ENCODE results near the gene TTC28. TPM values are rescaled to one million over a fixed set of nuclear protein-coding genes. Genes with fewer than 3 reads are reported as not detected.

Gene TTC28
- total and polyA plus RNA-seq, 10 of the 15 experiments (the other 5 are each of a cell fraction or from before 2014, with no cell fraction given), result 0.15 to 8.4 (median 1.4) TPM

DNA sequence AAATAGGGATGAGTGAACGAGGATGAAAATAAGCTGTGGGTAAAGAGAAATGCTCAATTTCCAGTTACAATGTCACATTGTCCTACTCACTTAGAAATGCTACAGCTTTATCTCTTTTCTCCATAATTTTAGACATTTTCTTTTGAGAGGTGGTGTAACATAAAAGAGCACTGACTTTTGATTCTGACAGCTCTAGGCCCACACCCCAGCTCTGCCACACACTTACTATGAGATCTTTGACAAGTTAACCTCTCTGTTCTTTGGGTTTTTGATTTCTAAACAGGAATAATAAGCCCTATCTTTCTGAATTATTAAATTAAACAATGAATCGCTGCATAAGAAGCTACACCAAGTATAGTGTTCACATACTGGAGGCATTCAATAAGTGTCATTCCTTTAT is 532.2 kb downstream of the TTC28 start:
- in situ Hi-C loops (cut with MboI), result no loop called here
- TF ChIP-seq YBX1 (IDR thresholded peaks at IDR 0.05) (no peak), RUNX3 (IDR thresholded peaks at IDR 0.05; ENCODE audit: low read length) (no peak), CTCF (IDR thresholded peaks at IDR 0.05 in 2 of 3, conservative IDR thresholded peaks at IDR 0.05 in 1 of 3; ENCODE audit: control insufficient read depth in 2 of 3, extremely low read depth in 1 of 3, insufficient read depth in 1 of 3, low read depth in 3 of 3, low read length in 3 of 3) (no peak), SRF (IDR thresholded peaks at IDR 0.05; ENCODE audit: low read depth in 2 of 2, low read length in 2 of 2) (no peak), ESRRA (IDR thresholded peaks at IDR 0.05; ENCODE audit: low read length) (no peak), MYB (IDR thresholded peaks at IDR 0.05; ENCODE audit: borderline replicate concordance, low read depth, low read length) (no peak), ZNF622 (IDR thresholded peaks at IDR 0.05) (no peak), IKZF1 (conservative IDR thresholded peaks at IDR 0.05) (no peak), NR2C1 (IDR thresholded peaks at IDR 0.05) (no peak), RAD21 (IDR thresholded peaks at IDR 0.05; ENCODE audit: insufficient read depth, low read depth, low read length) (no peak), TBL1XR1 (IDR thresholded peaks at IDR 0.05; ENCODE audit: low read depth, low read length) (no peak), EED (IDR thresholded peaks at IDR 0.05; ENCODE audit: low read depth) (no peak), TARDBP (IDR thresholded peaks at IDR 0.05; ENCODE audit: borderline replicate concordance) (no peak), ETV6 (conservative IDR thresholded peaks at IDR 0.05 in 1 of 2, IDR thresholded peaks at IDR 0.05 in 1 of 2; ENCODE audit: borderline replicate concordance in 1 of 2, low read depth in 1 of 2) (no peak), EGR1 (IDR thresholded peaks at IDR 0.05; ENCODE audit: borderline replicate concordance in 1 of 2, low read depth in 2 of 2, low read length in 2 of 2) (no peak), SMARCA5 (IDR thresholded peaks at IDR 0.05) (no peak), MEF2B (IDR thresholded peaks at IDR 0.05; ENCODE audit: partially characterized antibody, poor library complexity, severe bottlenecking) (no peak), NFIC (IDR thresholded peaks at IDR 0.05; ENCODE audit: low read depth, low read length) (no peak)
- TF ChIP-seq, protein P1, sequence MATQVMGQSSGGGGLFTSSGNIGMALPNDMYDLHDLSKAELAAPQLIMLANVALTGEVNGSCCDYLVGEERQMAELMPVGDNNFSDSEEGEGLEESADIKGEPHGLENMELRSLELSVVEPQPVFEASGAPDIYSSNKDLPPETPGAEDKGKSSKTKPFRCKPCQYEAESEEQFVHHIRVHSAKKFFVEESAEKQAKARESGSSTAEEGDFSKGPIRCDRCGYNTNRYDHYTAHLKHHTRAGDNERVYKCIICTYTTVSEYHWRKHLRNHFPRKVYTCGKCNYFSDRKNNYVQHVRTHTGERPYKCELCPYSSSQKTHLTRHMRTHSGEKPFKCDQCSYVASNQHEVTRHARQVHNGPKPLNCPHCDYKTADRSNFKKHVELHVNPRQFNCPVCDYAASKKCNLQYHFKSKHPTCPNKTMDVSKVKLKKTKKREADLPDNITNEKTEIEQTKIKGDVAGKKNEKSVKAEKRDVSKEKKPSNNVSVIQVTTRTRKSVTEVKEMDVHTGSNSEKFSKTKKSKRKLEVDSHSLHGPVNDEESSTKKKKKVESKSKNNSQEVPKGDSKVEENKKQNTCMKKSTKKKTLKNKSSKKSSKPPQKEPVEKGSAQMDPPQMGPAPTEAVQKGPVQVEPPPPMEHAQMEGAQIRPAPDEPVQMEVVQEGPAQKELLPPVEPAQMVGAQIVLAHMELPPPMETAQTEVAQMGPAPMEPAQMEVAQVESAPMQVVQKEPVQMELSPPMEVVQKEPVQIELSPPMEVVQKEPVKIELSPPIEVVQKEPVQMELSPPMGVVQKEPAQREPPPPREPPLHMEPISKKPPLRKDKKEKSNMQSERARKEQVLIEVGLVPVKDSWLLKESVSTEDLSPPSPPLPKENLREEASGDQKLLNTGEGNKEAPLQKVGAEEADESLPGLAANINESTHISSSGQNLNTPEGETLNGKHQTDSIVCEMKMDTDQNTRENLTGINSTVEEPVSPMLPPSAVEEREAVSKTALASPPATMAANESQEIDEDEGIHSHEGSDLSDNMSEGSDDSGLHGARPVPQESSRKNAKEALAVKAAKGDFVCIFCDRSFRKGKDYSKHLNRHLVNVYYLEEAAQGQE (IDR thresholded peaks at IDR 0.05; ENCODE audit: low read depth, low read length), result no peak
- H3K9me3 ChIP-seq (replicated peaks; ENCODE audit: control insufficient read depth, insufficient read depth, low read length), result no peaks in the 10 kb centered on the region
- H3K27me3 ChIP-seq (replicated peaks in 1 of 2; ENCODE audit: control insufficient read depth in 2 of 2, insufficient read depth in 2 of 2, low read length in 1 of 2), result no peaks in the 10 kb centered on the region; a peak in 2 of 4 replicates
- no peak for DNase-seq (ENCODE audit: low read depth, low spot score)
- no TSS peak for BruUV-seq (replicated peaks)
- 0% methylated on average over 2 of the region's 2 CpGs for WGBS (ENCODE audit: insufficient coverage, insufficient replicate concordance, low lambda C conversion rate, missing lambda C conversion rate)
- no peaks in the 10 kb centered on the region for H3K36me3 ChIP-seq (ENCODE audit: control insufficient read depth in 2 of 2, insufficient read depth in 2 of 2, low read length in 1 of 2)
- H3K9ac ChIP-seq (ENCODE audit: control insufficient read depth, insufficient read depth, low read length), result no peak overlapping the region
- POLR2A ChIA-PET, result no interaction called here
- ATAC-seq, result no peak
- H3K4me3 ChIP-seq, result no peak overlapping the region
- FAIRE-seq, result no peak
- intact Hi-C loops (cut with micrococcal nuclease; ENCODE audit: unreplicated experiment), result no loop called here
- H3K79me2 ChIP-seq (ENCODE audit: control insufficient read depth, insufficient read depth, low read length), result no peaks in the 10 kb centered on the region
- H3K4me2 ChIP-seq (ENCODE audit: control insufficient read depth, insufficient read depth), result no peak overlapping the region
- no peak overlapping the region for H3K27ac ChIP-seq (ENCODE audit: control insufficient read depth, insufficient read depth)
- H3K4me1 ChIP-seq (ENCODE audit: control insufficient read depth, insufficient read depth, low read length), result no peaks in the 10 kb centered on the region
- H2AFZ ChIP-seq (ENCODE audit: control insufficient read depth, low read depth, low read length), result no peak overlapping the region
- no peaks in the 10 kb centered on the region for H4K20me1 ChIP-seq (ENCODE audit: control insufficient read depth, insufficient read depth)
- CTCF ChIA-PET, result no interaction called here
- SMC1A ChIA-PET (ENCODE audit: uncharacterized antibody, unreplicated experiment), result no interaction called here
- RAD21 ChIA-PET (ENCODE audit: unreplicated experiment), result no interaction called here

All from GM12878 (cell line).